WTC11 (cell line): ENCODE data around the gene LRTM1. TPM values are rescaled to one million over a fixed set of nuclear protein-coding genes. Genes with fewer than 3 reads are reported as not detected.

ENCODE experiments used
- ATAC-seq: fragments of 200-7000 bp; cut with Tn5 transposase; 2 replicates; pipeline ENCODE4 v1.10.0; 2021; ENCODE audit warnings: mild to moderate bottlenecking, moderate library complexity
- CTCF ChIA-PET: fragments of 300-600 bp; sonication (Branson Sonifier 250); formaldehyde crosslinking; loops from one replicate; lab custom pipeline; 2021; ENCODE audit warnings: antibody characterized with exemption; lab: Charles Lee
- POLR2A ChIA-PET: fragments of 350-600 bp; sonication (Branson Sonifier 250); formaldehyde crosslinking; loops from one replicate; lab custom pipeline; 2021; ENCODE audit warnings: antibody characterized with exemption; lab: Charles Lee
- DNase-seq: peaks from one replicate; pipeline ENCODE4 v3.0.0; 2021; ENCODE audit warnings: low spot score
- H3K27ac Mint-ChIP-seq: 2 replicates; pipeline ENCODE4 v1.8.0; 2021; ENCODE audit warnings: mixed read lengths
- H3K27me3 Mint-ChIP-seq: 2 replicates; pipeline ENCODE4 v1.8.0; 2021; ENCODE audit warnings: low read depth, mild to moderate bottlenecking, moderate library complexity, mixed read lengths
- H3K36me3 Mint-ChIP-seq: 2 replicates; pipeline ENCODE4 v1.8.0; 2021; ENCODE audit warnings: mixed read lengths
- H3K4me1 Mint-ChIP-seq: 2 replicates; pipeline ENCODE4 v1.8.0; 2022; ENCODE audit warnings: mixed read lengths
- H3K4me3 Mint-ChIP-seq: 2 replicates; pipeline ENCODE4 v1.8.0; 2021; ENCODE audit warnings: mild to moderate bottlenecking, moderate library complexity, mixed read lengths
- H3K9me3 Mint-ChIP-seq: 2 replicates; pipeline ENCODE4 v1.8.0; 2021; ENCODE audit warnings: mixed read lengths
- AFF4 ChIP-seq: sonication (generic); formaldehyde crosslinking; IDR thresholded peaks from 2 replicates; pipeline ENCODE4 v1.8.1; 2023; ENCODE audit warnings: mild to moderate bottlenecking, missing genetic modification reagents, borderline replicate concordance
- AR ChIP-seq: fragments of 250-450 bp; sonication (Bioruptor Pico); IDR thresholded peaks from 2 replicates; pipeline ENCODE4 v1.9.0; 2021; ENCODE audit warnings: mild to moderate bottlenecking
- ATF1 ChIP-seq: sonication (generic); formaldehyde crosslinking; IDR thresholded peaks from 2 replicates; pipeline ENCODE4 v1.8.1; 2023; ENCODE audit warnings: mild to moderate bottlenecking, moderate library complexity, missing genetic modification reagents
- ATF6 ChIP-seq: sonication (generic); formaldehyde crosslinking; IDR thresholded peaks from 2 replicates; pipeline ENCODE4 v1.8.1; 2023; ENCODE audit warnings: mild to moderate bottlenecking, missing genetic modification reagents
- E2F4 ChIP-seq: sonication (generic); formaldehyde crosslinking; IDR thresholded peaks from 2 replicates; pipeline ENCODE4 v1.8.1; 2022; ENCODE audit warnings: low read depth, mild to moderate bottlenecking, moderate library complexity, missing genetic modification reagents, borderline replicate concordance
- ERG ChIP-seq: fragments of 250-450 bp; sonication (Bioruptor Pico); IDR thresholded peaks from 2 replicates; pipeline ENCODE4 v1.8.0; 2021; ENCODE audit warnings: mild to moderate bottlenecking
- ETV6 ChIP-seq: sonication (generic); formaldehyde crosslinking; IDR thresholded peaks from 2 replicates; pipeline ENCODE4 v1.8.1; 2022; ENCODE audit warnings: mild to moderate bottlenecking, missing genetic modification reagents
- FOXP1 ChIP-seq: sonication (generic); formaldehyde crosslinking; IDR thresholded peaks from 2 replicates; pipeline ENCODE4 v1.8.0; 2022; ENCODE audit warnings: missing genetic modification reagents, mild to moderate bottlenecking, moderate library complexity, borderline replicate concordance
- FOXP4 ChIP-seq: sonication (generic); formaldehyde crosslinking; IDR thresholded peaks from 2 replicates; pipeline ENCODE4 v1.8.0; 2022; ENCODE audit warnings: mild to moderate bottlenecking, missing genetic modification reagents
- IRF1 ChIP-seq: sonication (generic); formaldehyde crosslinking; IDR thresholded peaks from 2 replicates; pipeline ENCODE4 v1.8.0; 2023; ENCODE audit warnings: missing genetic modification reagents
- IRF2 ChIP-seq: sonication (generic); formaldehyde crosslinking; IDR thresholded peaks from 2 replicates; pipeline ENCODE4 v1.8.0; 2022; ENCODE audit warnings: low read depth, missing genetic modification reagents, borderline replicate concordance
- JAZF1 ChIP-seq: fragments of 250-450 bp; sonication (Bioruptor Pico); IDR thresholded peaks from 2 replicates; pipeline ENCODE4 v1.9.0; 2021; ENCODE audit warnings: moderate library complexity, mild to moderate bottlenecking, inconsistent platforms
- NFATC4 ChIP-seq: fragments of 250-450 bp; sonication (Bioruptor Pico); IDR thresholded peaks from 2 replicates; pipeline ENCODE4 v1.9.0; 2021; ENCODE audit warnings: mild to moderate bottlenecking
- NR1H2 ChIP-seq: sonication (generic); formaldehyde crosslinking; IDR thresholded peaks from 2 replicates; pipeline ENCODE4 v1.9.0; 2021; ENCODE audit warnings: mild to moderate bottlenecking, moderate library complexity, missing genetic modification reagents
- PRRX2 ChIP-seq: fragments of 250-450 bp; sonication (Bioruptor Pico); IDR thresholded peaks from 2 replicates; pipeline ENCODE4 v1.8.0; 2021; ENCODE audit warnings: mild to moderate bottlenecking
- RORB ChIP-seq: fragments of 250-450 bp; sonication (Bioruptor Pico); IDR thresholded peaks from 2 replicates; pipeline ENCODE4 v1.9.0; 2021; ENCODE audit warnings: mild to moderate bottlenecking
- TEAD1 ChIP-seq: sonication (generic); formaldehyde crosslinking; IDR thresholded peaks from 2 replicates; pipeline ENCODE4 v1.8.0; 2022; ENCODE audit warnings: mild to moderate bottlenecking, missing genetic modification reagents
- TP53 ChIP-seq: sonication (generic); formaldehyde crosslinking; IDR thresholded peaks from 2 replicates; pipeline ENCODE4 v1.8.1; 2023; ENCODE audit warnings: mild to moderate bottlenecking, missing genetic modification reagents
- ZNF219 ChIP-seq: sonication (generic); formaldehyde crosslinking; IDR thresholded peaks from 2 replicates; pipeline ENCODE4 v1.8.0; 2023; ENCODE audit warnings: missing genetic modification reagents, mild to moderate bottlenecking, borderline replicate concordance
- ZNF263 ChIP-seq: sonication (generic); formaldehyde crosslinking; IDR thresholded peaks from 2 replicates; pipeline ENCODE4 v1.8.1; 2022; ENCODE audit warnings: low read depth, mild to moderate bottlenecking, moderate library complexity, missing genetic modification reagents
- ZNF416 ChIP-seq: fragments of 250-450 bp; sonication (Bioruptor Pico); IDR thresholded peaks from 2 replicates; pipeline ENCODE4 v1.9.0; 2021; ENCODE audit warnings: mild to moderate bottlenecking, inconsistent platforms
- total RNA-seq: library from RNA; stranded (reverse); gene quantifications from 3 replicates; pipeline ENCODE4 v1.2.3, GENCODE V29; 2021

LRTM1 gene
- total RNA-seq, 1 experiment from 2014 or later: not detected

- TF ChIP-seq AR: no peak
- TF ChIP-seq JAZF1 (CRISPR knock-in tag): no peak
- no peak for TF ChIP-seq E2F4 (CRISPR knock-in tag)
Observed at GRCh38 chr3:54966979-54967378, 39.1 kb upstream of the LRTM1 start (continued).

GRCh38 chr3:54965746-54966145, 37.9 kb upstream of the LRTM1 start:
- CTCF ChIA-PET: interaction anchor here (0.6 to 1.1 kb wide), 3 partner anchors 34 to 439 kb away, joined by 3 read pairs; no protein-coding TSS in a partner anchor
- Mint-ChIP-seq H3K9me3 (no peaks in the 10 kb centered on the region), H3K4me1 (peaks cover 21% of the 10 kb centered on the region), H3K36me3 (no peaks in the 10 kb centered on the region), H3K4me3 (no peak overlapping the region), H3K27me3 (no peaks in the 10 kb centered on the region), H3K27ac (no peak overlapping the region)
- DNase-seq (no peak), ATAC-seq (no peak)
- TF ChIP-seq ATF6 (no peak), NFATC4 (CRISPR knock-in tag) (no peak), TP53 (CRISPR knock-in tag) (no peak), ZNF219 (CRISPR knock-in tag) (no peak), PRRX2 (CRISPR knock-in tag) (no peak), NR1H2 (no peak), ZNF416 (CRISPR knock-in tag) (no peak), TEAD1 (no peak), FOXP1 (CRISPR knock-in tag) (no peak), FOXP4 (CRISPR knock-in tag) (no peak), IRF2 (CRISPR knock-in tag) (no peak)
- TF ChIP-seq, all 79 proteins: peak for 0
- POLR2A ChIA-PET: no interaction called here

GRCh38 chr3:54964081-54964480, 36.2 kb upstream of the LRTM1 start:
- Mint-ChIP-seq H3K27me3 (no peaks in the 10 kb centered on the region), H3K4me3 (no peak overlapping the region), H3K27ac (no peak overlapping the region), H3K4me1 (peaks cover 31% of the 10 kb centered on the region), H3K36me3 (no peaks in the 10 kb centered on the region), H3K9me3 (no peaks in the 10 kb centered on the region)
- DNase-seq (no peak), ATAC-seq (no peak)
- ChIA-PET CTCF (interaction anchor here (0.9 kb wide), 1 partner anchor 133 kb away, joined by 3 read pairs; no protein-coding TSS in a partner anchor), POLR2A (no interaction called here)
- no peak for TF ChIP-seq ERG
- TF ChIP-seq IRF1: no peak
- no peak for TF ChIP-seq ZNF263
- TF ChIP-seq ATF1 (CRISPR knock-in tag): no peak
- TF ChIP-seq AFF4: no peak
- TF ChIP-seq RORB (CRISPR knock-in tag): no peak
- TF ChIP-seq ETV6: no peak
